Mucosa of gallbladder (tissue), 1 donor: ENCODE data around the gene NANS. TPM values are rescaled to one million over a fixed set of nuclear protein-coding genes. Genes with fewer than 3 reads are reported as not detected.

Source experiments
- total RNA-seq: library from RNA; stranded (reverse); gene quantifications from one replicate; pipeline ENCODE4 v1.2.1, GENCODE V29; 2021
- donor health status: DM: no; HTN: no; CAD: no.

The NANS gene
- total RNA-seq, 1 donor from 2014 or later, result 69.3 TPM

Other genes with a start within 250 kb of the NANS start
- gene FOXE1, start 203.5 kb upstream of the NANS start, total RNA-seq, result not detected
- 11.5 TPM for gene TRMO, start 134.2 kb upstream of the NANS start, total RNA-seq
- 0.14 TPM for gene HEMGN, start 118.6 kb upstream of the NANS start, total RNA-seq
- 90.5 TPM for gene ANP32B, start 73.4 kb upstream of the NANS start, total RNA-seq
- 44.4 TPM for gene TRIM14, start 62.5 kb downstream of the NANS start, total RNA-seq
- gene CORO2A, start 135.9 kb downstream of the NANS start, total RNA-seq, result 129 TPM
- gene TBC1D2, start 198.9 kb downstream of the NANS start, total RNA-seq, result 16.7 TPM